HS-27A (cell line): Measurements from ENCODE around the gene B2M.
"Not testable (repeated sequence)": the region's sequence is repeated elsewhere in the genome, so short reads cannot be mapped to it uniquely, and the experiment has no call there.

Experiments used
- DNase-seq: peaks from one replicate; pipeline ENCODE4 v3.0.0-alpha.2; 2012; ENCODE audit warnings: low read depth, missing footprints

B2M gene

DNA sequence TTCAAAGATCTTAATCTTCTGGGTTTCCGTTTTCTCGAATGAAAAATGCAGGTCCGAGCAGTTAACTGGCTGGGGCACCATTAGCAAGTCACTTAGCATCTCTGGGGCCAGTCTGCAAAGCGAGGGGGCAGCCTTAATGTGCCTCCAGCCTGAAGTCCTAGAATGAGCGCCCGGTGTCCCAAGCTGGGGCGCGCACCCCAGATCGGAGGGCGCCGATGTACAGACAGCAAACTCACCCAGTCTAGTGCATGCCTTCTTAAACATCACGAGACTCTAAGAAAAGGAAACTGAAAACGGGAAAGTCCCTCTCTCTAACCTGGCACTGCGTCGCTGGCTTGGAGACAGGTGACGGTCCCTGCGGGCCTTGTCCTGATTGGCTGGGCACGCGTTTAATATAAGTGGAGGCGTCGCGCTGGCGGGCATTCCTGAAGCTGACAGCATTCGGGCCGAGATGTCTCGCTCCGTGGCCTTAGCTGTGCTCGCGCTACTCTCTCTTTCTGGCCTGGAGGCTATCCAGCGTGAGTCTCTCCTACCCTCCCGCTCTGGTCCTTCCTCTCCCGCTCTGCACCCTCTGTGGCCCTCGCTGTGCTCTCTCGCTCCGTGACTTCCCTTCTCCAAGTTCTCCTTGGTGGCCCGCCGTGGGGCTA, at the start of gene B2M, which contains the start of gene PATL2:
Gene B2M, plus strand, starts transcription at position 422 of the 647 bp plus-strand sequence. Its CDS starts 30 bp downstream, at position 452.
Gene PATL2, minus strand, starts transcription at position 228 of the 647 bp plus-strand sequence. CDS start 34,833 bp downstream, outside the sequence.
- peak; percentile 91 for DNase-seq

- DNase-seq: no peak
Observed at GRCh38 chr15:44661576-44661975, 49.7 kb upstream of the B2M start.

GRCh38 chr15:44662478-44663409, 48.6 kb upstream of the B2M start:
- peak; percentile 36 for DNase-seq

GRCh38 chr15:44663410-44664308, 47.7 kb upstream of the B2M start, which contains the start of gene SPG11:
Gene SPG11, minus strand, starts transcription at chr15:44663662. Its CDS starts 15 bp downstream, at chr15:44663647.
- DNase-seq: peak; percentile 93

- no peak for DNase-seq
Observed at GRCh38 chr15:44666210-44667038, 44.9 kb upstream of the B2M start.

DNA sequence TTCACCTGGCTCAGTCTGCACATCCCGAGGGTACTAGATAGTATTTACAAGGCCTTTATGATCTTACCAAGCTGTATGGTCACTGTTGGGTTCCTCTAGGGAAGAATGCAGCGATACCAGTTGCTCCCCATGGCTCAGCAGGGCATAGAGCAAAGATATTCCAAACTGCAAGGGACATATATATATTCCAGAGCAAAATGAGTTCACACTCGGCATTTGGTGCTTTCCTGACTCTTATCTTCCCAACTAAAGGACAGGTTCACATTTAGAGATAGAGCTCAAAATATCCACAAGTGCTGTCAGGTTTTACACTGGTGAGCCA, 44.3 kb upstream of the B2M start:
- no peak for DNase-seq

- DNase-seq: no peak
Observed at GRCh38 chr15:44668921-44669320, 42.4 kb upstream of the B2M start.

- DNase-seq: no peak
Observed at GRCh38 chr15:44670087-44670950, 41.0 kb upstream of the B2M start.

DNA sequence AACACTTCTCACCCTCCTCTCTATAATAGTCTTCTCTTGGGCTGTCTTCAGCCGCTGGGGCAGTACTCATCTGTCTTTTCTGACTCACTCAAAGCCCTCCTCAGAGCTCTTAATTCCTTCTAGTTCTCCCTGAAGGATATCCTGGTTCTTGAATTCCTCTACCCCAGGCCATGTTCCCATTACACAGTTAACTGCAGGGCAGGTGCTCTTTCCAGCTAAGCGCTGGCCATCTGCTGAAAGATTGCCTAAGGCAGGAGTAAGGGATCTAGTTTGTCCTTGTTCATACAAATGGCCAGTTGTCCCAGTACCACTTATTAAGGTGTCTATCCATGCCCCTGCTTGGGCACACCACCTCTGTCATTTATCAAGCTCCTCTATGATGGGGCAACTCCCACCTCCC, 37.7 kb upstream of the B2M start:
- DNase-seq: no peak

DNA sequence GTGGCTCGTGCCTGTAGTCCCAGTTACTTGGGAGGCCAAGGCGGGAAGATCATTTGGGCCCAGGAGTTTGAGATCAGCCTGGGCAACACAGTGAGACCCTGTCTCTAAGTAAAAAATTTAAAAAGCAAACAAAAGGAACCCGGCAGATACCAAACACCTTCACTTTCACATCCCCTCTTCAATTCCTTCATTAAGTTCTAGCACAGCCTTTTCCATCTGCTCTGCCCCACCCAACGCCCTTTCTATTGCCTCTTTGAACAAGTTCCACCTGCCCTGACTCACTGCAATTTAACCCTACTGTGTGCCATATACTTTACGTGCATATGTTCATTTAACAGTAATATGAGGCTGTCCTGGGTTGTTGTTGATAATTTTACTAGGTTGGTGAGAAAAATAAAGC, 35.4 kb upstream of the B2M start:
- no peak for DNase-seq

GRCh38 chr15:44676676-44677075, 34.6 kb upstream of the B2M start:
- DNase-seq: no peak

- no peak for DNase-seq
Observed at GRCh38 chr15:44682211-44682610, 29.1 kb upstream of the B2M start.

DNA sequence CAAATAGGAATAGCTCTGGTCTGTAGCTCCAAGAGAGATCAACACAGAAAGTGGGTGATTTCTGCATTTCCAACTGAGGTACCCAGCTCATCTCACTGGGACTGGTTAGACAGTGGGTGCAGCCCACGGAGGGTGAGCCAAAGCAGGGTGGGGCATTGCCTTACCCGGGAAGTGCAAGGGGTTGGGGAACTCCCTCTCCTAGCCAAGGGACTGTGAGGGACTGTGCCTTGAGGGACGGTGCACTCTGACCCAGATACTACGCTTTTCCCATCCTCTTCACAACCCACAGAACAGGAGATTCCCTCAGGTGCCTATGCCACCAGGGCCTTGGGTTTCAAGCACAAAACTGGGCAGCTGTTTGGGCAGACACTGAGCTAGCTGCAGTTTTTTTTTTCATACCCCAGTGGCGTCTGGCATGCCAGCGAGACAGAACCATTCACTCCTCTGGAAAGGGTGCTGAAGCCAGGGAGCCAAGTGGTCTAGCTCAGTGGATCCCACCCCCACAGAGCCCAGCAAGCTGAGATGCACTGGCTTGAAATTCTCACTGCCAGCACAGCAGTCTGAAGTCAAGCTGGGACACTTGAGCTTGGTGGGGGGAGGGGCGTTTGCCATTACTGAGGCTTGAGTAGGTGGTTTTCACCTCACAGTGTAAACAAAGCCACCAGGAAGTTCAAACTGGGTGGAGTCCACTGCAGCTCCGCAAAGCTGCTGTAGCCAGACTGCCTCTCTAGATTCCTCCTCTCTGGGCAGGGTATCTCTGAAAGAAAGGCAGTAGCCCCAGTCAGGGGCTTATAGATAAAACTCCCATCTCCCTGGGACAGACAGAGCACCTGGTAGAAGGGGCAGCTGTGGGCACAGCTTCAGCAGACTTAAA, 28.3 kb upstream of the B2M start:
- not testable (repeated sequence) for DNase-seq

DNA sequence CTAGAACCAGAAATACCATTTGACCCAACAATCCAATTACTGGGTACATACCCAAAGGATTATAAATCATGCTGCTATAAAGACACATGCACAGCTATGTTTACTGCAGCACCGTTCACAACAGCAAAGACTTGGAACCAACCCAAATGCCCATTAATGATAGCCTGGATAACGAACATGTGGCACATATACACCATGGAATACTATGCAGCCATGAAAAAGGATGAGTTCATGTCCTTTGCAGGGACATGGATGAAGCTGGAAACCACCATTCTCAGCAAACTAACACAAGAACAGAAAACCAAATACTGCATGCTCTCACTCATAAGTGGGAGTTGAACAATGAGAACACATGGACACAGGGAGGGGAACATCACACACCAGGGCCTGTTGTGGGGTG, 22.0 kb upstream of the B2M start:
- not testable (repeated sequence) for DNase-seq

DNA sequence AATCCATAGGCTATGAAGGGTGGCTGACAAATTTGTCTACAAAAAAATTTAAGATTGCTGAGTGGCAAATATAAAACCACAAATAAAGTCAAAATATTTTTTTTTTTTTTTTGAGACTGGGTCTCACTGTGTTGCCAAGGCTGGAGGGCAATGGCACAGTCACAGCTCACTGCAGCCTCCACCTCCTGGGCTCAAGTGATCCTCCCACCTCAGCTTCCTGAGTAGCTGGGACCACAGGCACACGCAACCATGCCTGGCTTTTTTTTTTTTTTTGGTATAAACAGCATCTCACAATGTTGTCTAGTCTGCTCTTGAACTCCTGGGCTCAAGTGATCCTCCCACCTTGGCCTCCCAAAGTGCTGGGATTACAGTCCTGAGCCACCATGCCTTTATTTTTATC, 21.1 kb upstream of the B2M start:
- DNase-seq: not testable (repeated sequence)

DNA sequence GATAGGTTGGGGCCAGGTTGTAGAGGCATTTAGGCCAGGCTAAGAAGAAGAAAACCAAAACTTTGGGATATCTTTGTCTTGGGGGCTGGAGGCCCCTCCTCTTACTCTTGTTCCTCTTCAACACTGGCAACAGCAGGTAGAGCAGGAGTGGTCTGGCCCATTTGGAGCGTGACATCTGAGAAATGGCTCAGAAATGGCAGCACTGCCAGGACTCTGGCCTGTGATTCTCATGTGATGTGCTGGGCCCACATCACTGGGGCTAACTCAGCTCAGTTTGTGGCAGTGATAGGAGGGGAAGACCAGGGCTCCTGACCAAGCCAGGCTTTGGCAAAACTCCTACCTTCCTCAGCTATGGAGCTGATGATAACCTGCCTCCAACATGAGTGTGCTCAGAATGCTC, 18.7 kb upstream of the B2M start:
- no peak for DNase-seq

- no peak for DNase-seq
Observed at GRCh38 chr15:44694416-44694815, 16.9 kb upstream of the B2M start.

DNA sequence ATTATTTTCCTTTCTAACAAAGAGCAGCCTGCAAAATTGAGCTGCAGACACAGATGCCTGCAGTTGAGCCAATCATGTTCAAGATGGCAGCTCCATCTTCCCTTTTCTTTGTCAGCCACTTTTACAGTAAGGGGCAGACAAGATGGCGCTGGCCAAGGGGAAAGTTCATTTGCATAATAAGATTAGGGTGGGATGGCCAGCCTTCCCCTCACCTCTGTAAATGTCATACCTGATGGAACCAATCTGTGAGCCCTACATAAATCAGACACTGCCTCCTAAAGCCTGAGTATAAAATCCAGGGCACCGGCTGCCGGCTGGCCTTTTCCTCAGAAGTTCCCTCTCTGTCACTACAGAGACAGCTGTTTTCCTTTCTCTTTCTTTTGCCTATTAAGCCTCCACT, 16.0 kb upstream of the B2M start:
- DNase-seq: no peak

GRCh38 chr15:44697014-44697413, 14.3 kb upstream of the B2M start:
- no peak for DNase-seq
